ENCODE data around the gene ERAP2. TPM values are rescaled to one million over a fixed set of nuclear protein-coding genes. Genes with fewer than 3 reads are reported as not detected.

ERAP2 gene
- polyA plus RNA-seq, 1 experiment, result 9.2 TPM

- ChIA-PET CTCF (interaction anchor here (1.0 to 1.7 kb wide), 3 partner anchors 72 to 220 kb away, joined by 3 to 5 read pairs (median 3); no protein-coding TSS in a partner anchor), POLR2A (no interaction called here)
- DNase-seq (ENCODE audit: low read depth), result no peak
- Histone ChIP-seq H3K36me3 (ENCODE audit: control insufficient read depth, insufficient read depth, low read length) (no peaks in the 10 kb centered on the region), H3K4me3 (ENCODE audit: low read depth, low read length) (no peak overlapping the region), H3K27me3 (ENCODE audit: control insufficient read depth, insufficient read depth, low read length) (no peaks in the 10 kb centered on the region)
- no peak for TF ChIP-seq CTCF (IDR thresholded peaks at IDR 0.05; ENCODE audit: insufficient read depth, low read depth, low read length)
These were observed 64.8 kb downstream of the ERAP2 start for GRCh38 chr5:96941140-96941539.

- ChIA-PET CTCF (interaction anchor here (1.0 kb wide), 2 partner anchors 203 to 219 kb away, joined by 3 read pairs; no protein-coding TSS in a partner anchor), POLR2A (no interaction called here)
- TF ChIP-seq CTCF (IDR thresholded peaks at IDR 0.05; ENCODE audit: insufficient read depth, low read depth, low read length), result no peak
- Histone ChIP-seq H3K4me3 (ENCODE audit: low read depth, low read length) (no peak overlapping the region), H3K27me3 (ENCODE audit: control insufficient read depth, insufficient read depth, low read length) (no peaks in the 10 kb centered on the region), H3K36me3 (ENCODE audit: control insufficient read depth, insufficient read depth, low read length) (no peaks in the 10 kb centered on the region)
- DNase-seq (ENCODE audit: low read depth), result no peak
These were observed 65.8 kb downstream of the ERAP2 start for GRCh38 chr5:96942078-96942477.

- CTCF ChIA-PET, result no interaction called here
- POLR2A ChIA-PET, result no interaction called here
- Histone ChIP-seq H3K27me3 (ENCODE audit: control insufficient read depth, insufficient read depth, low read length) (no peaks in the 10 kb centered on the region), H3K36me3 (ENCODE audit: control insufficient read depth, insufficient read depth, low read length) (no peaks in the 10 kb centered on the region), H3K4me3 (ENCODE audit: low read depth, low read length) (no peak overlapping the region)
- peak; percentile 43 for DNase-seq (ENCODE audit: low read depth)
- no peak for TF ChIP-seq CTCF (IDR thresholded peaks at IDR 0.05; ENCODE audit: insufficient read depth, low read depth, low read length)
These were observed 66.6 kb downstream of the ERAP2 start for GRCh38 chr5:96942911-96943310.

- POLR2A ChIA-PET, result no interaction called here
- CTCF ChIA-PET, result no interaction called here
These were observed 67.5 kb downstream of the ERAP2 start for GRCh38 chr5:96943799-96944198.

GRCh38 chr5:96945144-96945897 is 69.0 kb downstream of the ERAP2 start:
- DNase-seq (ENCODE audit: low read depth), result no peak
- POLR2A ChIA-PET, result no interaction called here
- Histone ChIP-seq H3K36me3 (ENCODE audit: control insufficient read depth, insufficient read depth, low read length) (no peaks in the 10 kb centered on the region), H3K27me3 (ENCODE audit: control insufficient read depth, insufficient read depth, low read length) (no peaks in the 10 kb centered on the region), H3K4me3 (ENCODE audit: low read depth, low read length) (no peak overlapping the region)
- TF ChIP-seq CTCF (IDR thresholded peaks at IDR 0.05; ENCODE audit: insufficient read depth, low read depth, low read length), result no peak
- CTCF ChIA-PET, result no interaction called here

More at GRCh38 chr5:96943799-96944198, 67.5 kb downstream of the ERAP2 start:
- no peak for TF ChIP-seq CTCF (IDR thresholded peaks at IDR 0.05; ENCODE audit: insufficient read depth, low read depth, low read length)
- DNase-seq (ENCODE audit: low read depth), result no peak
- no peaks in the 10 kb centered on the region for H3K27me3 ChIP-seq (ENCODE audit: control insufficient read depth, insufficient read depth, low read length)
- H3K36me3 ChIP-seq (ENCODE audit: control insufficient read depth, insufficient read depth, low read length), result no peaks in the 10 kb centered on the region
- no peak overlapping the region for H3K4me3 ChIP-seq (ENCODE audit: low read depth, low read length)
